GM21619 (cell line): ENCODE measurements around the gene CCNL2.
"Not testable (repeated sequence)": the region's sequence is repeated elsewhere in the genome, so short reads cannot be mapped to it uniquely, and the experiment has no call there.

Source experiments
- ATAC-seq: cut with Tn5 transposase; IDR thresholded peaks from one replicate; pipeline ENCODE4 v1.9.1; 2021; ENCODE audit not compliant: unreplicated experiment

The CCNL2 gene

DNA sequence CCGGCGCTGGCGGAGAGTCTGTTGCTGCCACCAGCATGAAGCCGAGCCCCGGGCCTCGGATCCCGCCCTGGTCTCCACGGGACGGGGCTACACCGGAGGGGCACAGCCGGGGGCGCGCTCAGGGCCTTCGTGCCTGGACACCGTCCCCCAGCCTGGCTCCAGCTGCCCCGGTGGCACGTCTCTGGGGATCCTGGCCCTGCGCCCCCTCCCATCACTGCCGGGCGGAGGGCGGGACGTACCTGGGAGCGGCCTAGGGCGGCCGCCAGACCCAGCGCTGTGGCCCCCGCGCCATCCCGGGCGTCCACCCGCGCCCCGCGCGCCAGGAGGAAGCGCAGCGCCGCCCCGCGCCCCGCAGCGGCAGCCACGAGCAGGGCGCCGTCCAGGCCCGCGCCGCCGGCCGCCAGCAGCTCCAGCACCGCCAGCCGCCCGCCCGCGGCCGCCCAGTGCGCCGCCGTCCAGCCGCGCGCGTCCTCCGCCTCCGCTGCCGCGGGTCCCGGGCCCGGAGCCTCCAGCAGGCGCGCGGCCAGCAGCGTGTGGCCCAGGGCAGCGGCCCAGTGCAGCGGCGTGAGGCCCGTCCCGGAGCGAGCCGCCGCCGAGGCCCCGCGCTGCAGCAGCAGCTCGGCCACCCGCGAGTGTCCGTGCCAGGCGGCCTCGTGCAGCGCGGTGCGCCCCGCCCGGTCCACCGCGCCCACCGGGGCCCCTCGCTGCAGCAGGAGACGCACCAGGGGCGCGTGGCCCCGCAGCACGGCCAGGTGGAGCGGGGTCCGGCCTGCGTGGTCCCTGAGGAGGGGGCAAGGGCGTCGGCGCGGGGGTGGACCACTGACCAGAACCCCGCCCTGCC lies 20.9 kb upstream of the CCNL2 start:
- ATAC-seq: no peak

- no peak for ATAC-seq
Observed at GRCh38 chr1:1419363-1419812, 20.3 kb upstream of the CCNL2 start.

- ATAC-seq: no peak
Observed at GRCh38 chr1:1418464-1419362, 19.6 kb upstream of the CCNL2 start.

- not testable (repeated sequence) for ATAC-seq
Observed at GRCh38 chr1:1417825-1418463, 18.8 kb upstream of the CCNL2 start.

GRCh38 chr1:1417396-1417795 lies 18.3 kb upstream of the CCNL2 start:
- ATAC-seq: not testable (repeated sequence)

- ATAC-seq: no peak
Observed at GRCh38 chr1:1415751-1416150, 16.6 kb upstream of the CCNL2 start.

DNA sequence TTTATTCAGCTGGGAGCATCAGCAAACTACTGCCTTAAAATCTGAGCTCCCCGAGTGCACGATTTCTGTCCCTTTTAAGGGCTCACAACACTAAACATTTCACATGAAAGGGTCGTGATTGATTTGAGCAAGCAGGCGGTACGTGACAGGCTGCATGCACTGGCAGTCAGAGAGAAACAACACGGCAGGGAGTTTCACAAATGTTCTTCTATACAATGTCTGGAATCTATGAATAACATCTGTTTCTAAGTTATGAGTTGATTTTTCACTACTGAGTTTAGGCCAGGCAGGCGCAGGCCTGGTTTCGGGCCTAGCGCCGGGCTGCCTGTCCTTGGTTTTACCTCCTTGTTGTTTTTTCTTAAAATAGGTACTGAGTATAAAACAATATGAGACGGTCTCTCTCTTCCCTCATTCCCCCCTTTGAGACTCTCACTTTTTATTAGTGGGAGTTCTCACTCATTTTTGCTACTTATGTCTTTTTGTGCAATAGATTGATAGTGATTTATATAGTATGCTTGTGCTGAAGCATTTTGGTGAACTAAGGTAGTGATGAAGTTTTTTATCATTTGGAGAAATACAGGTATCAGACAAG lies 13.3 kb upstream of the CCNL2 start:
- ATAC-seq: not testable (repeated sequence)

- ATAC-seq: no peak
Observed at GRCh38 chr1:1411626-1412025, 12.5 kb upstream of the CCNL2 start.

DNA sequence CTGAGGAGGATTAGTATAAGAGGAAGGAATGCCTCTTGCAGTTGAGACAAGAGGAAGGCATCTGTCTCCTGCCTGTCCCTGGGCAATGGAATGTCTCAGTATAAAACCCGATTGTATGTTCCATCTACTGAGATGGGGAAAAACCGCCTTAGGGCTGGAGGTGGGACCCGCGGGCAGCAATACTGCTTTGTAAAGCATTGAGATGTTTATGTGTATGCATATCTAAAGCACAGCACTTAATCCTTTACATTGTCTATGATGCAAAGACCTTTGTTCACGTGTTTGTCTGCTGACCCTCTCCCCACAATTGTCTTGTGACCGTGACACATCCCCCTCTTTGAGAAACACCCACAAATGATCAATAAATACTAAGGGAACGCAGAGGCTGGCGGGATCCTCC lies 11.1 kb upstream of the CCNL2 start:
- not testable (repeated sequence) for ATAC-seq

GRCh38 chr1:1407636-1408318 lies 8.6 kb upstream of the CCNL2 start:
- no peak for ATAC-seq

GRCh38 chr1:1406821-1407635 lies 7.9 kb upstream of the CCNL2 start, which contains the start of gene MRPL20:
Gene MRPL20, minus strand, starts transcription at chr1:1407293. Its CDS starts 76 bp downstream, at chr1:1407217.
- ATAC-seq: peak; percentile 88

GRCh38 chr1:1406101-1406820 lies 7.1 kb upstream of the CCNL2 start:
- ATAC-seq: no peak

DNA sequence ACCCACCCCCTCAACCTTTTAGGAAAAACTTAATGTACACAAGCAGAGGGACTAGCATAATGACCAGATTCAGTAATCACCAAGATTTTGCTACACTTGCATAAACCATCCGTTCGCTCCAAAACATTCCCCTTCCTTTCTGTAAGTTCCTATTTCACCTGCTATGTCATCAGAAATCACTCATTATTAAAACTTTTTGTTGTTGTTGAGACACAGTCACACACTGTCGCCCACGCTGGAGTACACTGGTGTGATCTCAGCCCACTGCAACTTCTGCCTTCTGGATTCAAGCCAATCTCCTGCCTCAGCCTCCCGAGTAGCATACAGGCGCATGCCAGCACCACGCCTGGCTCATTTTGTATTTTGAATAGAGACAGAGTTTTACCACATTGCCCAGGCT lies 4.5 kb upstream of the CCNL2 start:
- no peak for ATAC-seq

- ATAC-seq: not testable (repeated sequence)
Observed at GRCh38 chr1:1402901-1403392, 3.8 kb upstream of the CCNL2 start.

DNA sequence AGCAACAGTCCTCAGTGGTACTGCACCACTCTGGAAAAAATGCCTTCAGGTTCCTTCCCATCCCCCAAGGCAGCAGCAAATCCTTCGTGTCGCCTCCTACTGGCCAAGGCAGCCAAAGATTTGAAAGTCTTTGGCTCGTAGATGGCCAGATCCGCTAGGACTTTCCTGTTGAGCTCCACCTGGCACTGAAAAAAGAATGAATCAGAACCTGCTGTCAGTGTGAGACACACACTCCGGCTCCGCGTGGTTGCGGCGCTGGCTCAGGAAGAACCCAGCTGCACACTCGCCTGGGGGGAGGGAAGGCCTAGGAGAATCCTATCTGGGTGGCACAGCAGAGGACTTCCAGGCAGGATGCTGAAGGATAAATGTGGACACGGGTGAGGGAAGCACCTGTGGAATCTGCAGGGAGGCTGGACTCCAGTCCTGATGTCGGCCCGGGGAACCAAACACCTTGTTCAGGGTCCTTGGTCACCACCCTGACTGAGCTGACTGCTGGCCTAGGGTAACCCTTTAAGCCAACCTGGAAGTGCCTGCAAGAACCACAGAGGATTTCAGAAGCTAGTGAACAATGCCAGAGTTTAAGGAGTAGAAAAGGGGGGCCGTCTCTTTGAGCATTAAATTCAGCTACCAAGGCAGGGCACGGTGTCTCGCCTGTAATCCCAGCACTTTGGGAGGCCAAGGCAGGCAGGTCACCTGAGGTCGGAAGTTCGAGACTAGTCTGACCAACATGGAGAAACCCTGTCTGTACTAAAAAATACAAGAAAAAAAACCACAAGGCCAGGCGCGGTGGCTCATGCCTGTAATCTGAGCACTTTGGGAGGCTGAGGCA lies 3.2 kb upstream of the CCNL2 start:
- no peak for ATAC-seq

DNA sequence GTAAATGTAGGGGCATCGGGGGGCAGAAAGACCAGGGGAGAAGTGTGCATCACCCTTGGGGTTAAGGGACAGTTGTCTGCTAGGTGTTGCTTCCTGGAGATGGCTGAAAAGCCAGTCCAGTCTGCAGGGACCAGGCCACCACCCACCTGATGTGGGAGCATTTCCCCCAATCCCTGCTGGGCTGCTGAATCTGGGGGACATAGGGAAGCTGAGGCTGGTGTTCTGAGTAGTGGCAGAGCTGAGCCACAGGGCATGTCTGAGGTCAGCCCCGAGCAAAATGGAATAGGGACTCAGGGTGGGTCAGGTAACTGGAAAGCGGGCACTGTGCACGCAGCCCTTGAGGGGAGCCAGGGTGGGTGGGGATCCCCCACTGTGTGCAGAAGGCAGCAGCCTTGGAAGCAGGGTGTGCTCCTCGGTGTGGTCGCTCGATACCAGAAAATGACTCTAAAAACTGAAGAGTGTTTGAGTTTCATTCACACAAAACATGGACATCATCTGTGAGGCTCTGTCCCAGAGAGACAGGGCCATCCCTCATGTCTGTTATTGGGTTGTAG lies 2.4 kb upstream of the CCNL2 start:
- no peak for ATAC-seq
